IMR-90 (cell line): Measurements from ENCODE around the gene SSPN. TPM values are rescaled to one million over a fixed set of nuclear protein-coding genes. Genes with fewer than 3 reads are reported as not detected.

ENCODE experiments used
- ATAC-seq: fragments of 200-7000 bp; cut with Tn5 transposase; 2 replicates; pipeline ENCODE4 v1.9.1; 2020; ENCODE audit warnings: low read depth, mild to moderate bottlenecking, moderate library complexity
- BruUV-seq: library from RNA; stranded (reverse); fragments of 400-500 nt; replicated peaks from 2 replicates; lab custom pipeline; 2021; lab: Mats Ljungman, UMichigan
- CTCF ChIA-PET: fragments of 300-600 bp; formaldehyde crosslinking; extraction: SDS; loops from one replicate; lab custom pipeline; 2021; ENCODE audit warnings: antibody characterized with exemption; lab: Yijun Ruan, JAX
- POLR2A ChIA-PET: fragments of 300-600 bp; sonication (Branson Sonifier 250); formaldehyde crosslinking; loops from one replicate; lab custom pipeline; 2022; ENCODE audit warnings: antibody characterized with exemption; ENCODE audit not compliant: unreplicated experiment; lab: Charles Lee
- DNase-seq: peaks from one replicate; pipeline ENCODE4 v3.0.0; 2013
- H2AFZ ChIP-seq: replicated peaks from 2 replicates; pipeline ENCODE3; 2013; ENCODE audit warnings: low read length, mild to moderate bottlenecking; ENCODE audit not compliant: poor library complexity
- H2AK5ac ChIP-seq: 2 replicates; pipeline ENCODE4 v1.6.1; 2013; ENCODE audit warnings: low read depth, low read length, inconsistent platforms
- H2AK9ac ChIP-seq: replicated peaks from 2 replicates; pipeline ENCODE3; 2013; ENCODE audit warnings: mild to moderate bottlenecking, low read depth, low read length, moderate library complexity; ENCODE audit not compliant: poor library complexity
- H2BK120ac ChIP-seq: 2 replicates; pipeline ENCODE4 v1.6.1; 2013; ENCODE audit warnings: low read depth, low read length, inconsistent platforms
- H2BK15ac ChIP-seq: 3 replicates; pipeline ENCODE4 v1.6.1; 2013; ENCODE audit warnings: low read depth, low read length, inconsistent platforms
- H2BK20ac ChIP-seq: 2 replicates; pipeline ENCODE4 v1.6.1; 2013; ENCODE audit warnings: low read depth, mild to moderate bottlenecking, inconsistent platforms, low read length, moderate library complexity
- H2BK5ac ChIP-seq: 2 replicates; pipeline ENCODE4 v1.6.1; 2013; ENCODE audit warnings: mild to moderate bottlenecking, low read depth, low read length, inconsistent platforms; ENCODE audit not compliant: poor library complexity, severe bottlenecking
- H3K14ac ChIP-seq: replicated peaks from 2 replicates; pipeline ENCODE4 v1.6.1; 2013; ENCODE audit warnings: low read depth, low read length, inconsistent platforms
- H3K18ac ChIP-seq: 2 replicates; pipeline ENCODE4 v1.6.1; 2013; ENCODE audit warnings: low read depth, low read length, control low read depth
- H3K23ac ChIP-seq: 2 replicates; pipeline ENCODE4 v1.6.1; 2013; ENCODE audit warnings: low read depth, low read length, inconsistent platforms
- H3K27ac ChIP-seq: 2 replicates; pipeline ENCODE4 v1.5.1; 2013; ENCODE audit warnings: mild to moderate bottlenecking, control low read depth, low read length; ENCODE audit not compliant: insufficient read depth
- H3K27me3 ChIP-seq: 2 replicates; pipeline ENCODE4 v1.6.1; 2013; ENCODE audit warnings: low read length; ENCODE audit not compliant: control insufficient read depth, insufficient read depth
- H3K36me3 ChIP-seq: 2 replicates; pipeline ENCODE4 v1.6.1; 2013; ENCODE audit warnings: low read length, mixed read lengths; ENCODE audit not compliant: control insufficient read depth, insufficient read depth
- H3K4ac ChIP-seq: 2 replicates; pipeline ENCODE4 v1.6.1; 2013; ENCODE audit warnings: low read depth, low read length, inconsistent platforms
- H3K4me1 ChIP-seq: 2 replicates; pipeline ENCODE4 v1.6.1; 2013; ENCODE audit warnings: low read length, mixed read lengths; ENCODE audit not compliant: control insufficient read depth, insufficient read depth
- H3K4me2 ChIP-seq: 2 replicates; pipeline ENCODE4 v1.6.1; 2013; ENCODE audit warnings: low read depth, mild to moderate bottlenecking, control low read depth, low read length, moderate library complexity
- H3K4me3 ChIP-seq: 2 replicates; pipeline ENCODE4 v1.5.1; 2013; ENCODE audit warnings: low read depth, mild to moderate bottlenecking, control low read depth, low read length, moderate library complexity; ENCODE audit not compliant: insufficient read depth
- H3K56ac ChIP-seq: 2 replicates; pipeline ENCODE4 v1.6.1; 2013; ENCODE audit warnings: low read length, inconsistent platforms; ENCODE audit not compliant: insufficient read depth; ENCODE audit errors: extremely low read depth
- H3K79me1 ChIP-seq, 2 experiments: 2 replicates each; pipeline ENCODE4 v1.6.1; 2013; ENCODE audit warnings: low read length in 2 of 2, inconsistent platforms in 1 of 2, low read depth in 1 of 2
- H3K9ac ChIP-seq: 2 replicates; pipeline ENCODE4 v1.6.1; 2013; ENCODE audit warnings: low read depth, low read length, control low read depth
- H3K9me1 ChIP-seq: 2 replicates; pipeline ENCODE4 v1.6.1; 2013; ENCODE audit warnings: low read length, inconsistent platforms; ENCODE audit not compliant: insufficient read depth
- H3K9me3 ChIP-seq: 2 replicates; pipeline ENCODE4 v1.6.1; 2013; ENCODE audit warnings: low read length; ENCODE audit not compliant: control insufficient read depth, insufficient read depth
- H4K20me1 ChIP-seq: 2 replicates; pipeline ENCODE4 v1.6.1; 2013; ENCODE audit warnings: low read length, inconsistent platforms; ENCODE audit not compliant: insufficient read depth
- H4K5ac ChIP-seq: 2 replicates; pipeline ENCODE4 v1.6.1; 2013; ENCODE audit warnings: mild to moderate bottlenecking, low read depth, low read length, control low read depth
- H4K8ac ChIP-seq, 2 experiments: 2 replicates each; pipeline ENCODE4 v1.6.1; 2013; ENCODE audit warnings: low read depth in 2 of 2, low read length in 2 of 2, control low read depth in 1 of 2, inconsistent platforms in 1 of 2
- H4K91ac ChIP-seq: 2 replicates; pipeline ENCODE4 v1.6.1; 2013; ENCODE audit warnings: low read depth, low read length, inconsistent platforms; ENCODE audit not compliant: insufficient read depth
- BHLHE40 ChIP-seq: fragments of 150-350 bp; IDR thresholded peaks from 2 replicates; pipeline ENCODE4 v1.6.1; 2016; ENCODE audit warnings: mild to moderate bottlenecking, low read depth, low read length
- CEBPB ChIP-seq: IDR thresholded peaks from 2 replicates; pipeline ENCODE4 v1.6.1; 2012; ENCODE audit warnings: low read depth, low read length, improper control_type of control experiment
- CHD1 ChIP-seq: IDR thresholded peaks from 2 replicates; pipeline ENCODE4 v1.6.1; 2012; ENCODE audit warnings: low read depth, low read length, improper control_type of control experiment
- CTCF ChIP-seq: conservative IDR thresholded peaks from 2 replicates; pipeline ENCODE4 v1.5.1; 2012; ENCODE audit warnings: mild to moderate bottlenecking, low read depth, low read length, improper control_type of control experiment
- ELK1 ChIP-seq: fragments of 150-350 bp; IDR thresholded peaks from 2 replicates; pipeline ENCODE4 v1.6.1; 2016; ENCODE audit warnings: low read depth, mild to moderate bottlenecking, low read length, moderate library complexity, borderline replicate concordance
- FOS ChIP-seq: fragments of 150-350 bp; IDR thresholded peaks from 2 replicates; pipeline ENCODE4 v1.6.1; 2016; ENCODE audit warnings: low read depth, low read length
- MAFK ChIP-seq: IDR thresholded peaks from 2 replicates; pipeline ENCODE4 v1.6.1; 2012; ENCODE audit warnings: low read depth, low read length, improper control_type of control experiment
- MAZ ChIP-seq: IDR thresholded peaks from 2 replicates; pipeline ENCODE4 v1.6.1; 2012; ENCODE audit warnings: low read depth, mild to moderate bottlenecking, low read length, improper control_type of control experiment, moderate library complexity, borderline replicate concordance
- MXI1 ChIP-seq: IDR thresholded peaks from 2 replicates; pipeline ENCODE4 v1.6.1; 2012; ENCODE audit warnings: low read depth, mild to moderate bottlenecking, low read length, moderate library complexity, borderline replicate concordance
- NFE2L2 ChIP-seq: fragments of 150-350 bp; IDR thresholded peaks from 2 replicates; pipeline ENCODE4 v1.6.1; 2016; ENCODE audit warnings: low read depth, mild to moderate bottlenecking, low read length
- POLR2A ChIP-seq: IDR thresholded peaks from 2 replicates; pipeline ENCODE4 v1.6.1; 2012; ENCODE audit warnings: mild to moderate bottlenecking, low read depth, low read length
- RAD21 ChIP-seq: IDR thresholded peaks from 2 replicates; pipeline ENCODE4 v1.6.1; 2012; ENCODE audit warnings: low read length, improper control_type of control experiment
- RCOR1 ChIP-seq: IDR thresholded peaks from 2 replicates; pipeline ENCODE4 v1.6.1; 2012; ENCODE audit warnings: mild to moderate bottlenecking, low read length, improper control_type of control experiment; ENCODE audit not compliant: insufficient replicate concordance
- RFX5 ChIP-seq: IDR thresholded peaks from 2 replicates; pipeline ENCODE4 v1.8.0; 2012; ENCODE audit warnings: low read depth, mild to moderate bottlenecking, low read length, moderate library complexity
- SMC3 ChIP-seq: fragments of 150-350 bp; IDR thresholded peaks from 2 replicates; pipeline ENCODE4 v1.6.1; 2016; ENCODE audit warnings: low read depth, mild to moderate bottlenecking, antibody characterized with exemption, low read length, moderate library complexity
- USF2 ChIP-seq: fragments of 150-350 bp; IDR thresholded peaks from 2 replicates; pipeline ENCODE4 v1.6.1; 2017; ENCODE audit warnings: mild to moderate bottlenecking, antibody characterized with exemption, low read length, low read depth
- WGBS, 2 experiments: methylation state at CpG; one replicate each; pipeline versions ENCODE4 v1.1.5 to v1.1.7; 2013; ENCODE audit warnings: missing lambda C conversion rate in 2 of 2; ENCODE audit not compliant: insufficient read length in 1 of 2; ENCODE audit errors: extremely low coverage in 2 of 2; 5-methylcytosine and 5-hydroxymethylcytosine counted together
- dilution Hi-C: fragments of 300-500 bp; cut with HindIII; formaldehyde crosslinking; loops from one replicate; pipeline ENCODE4 v1.14.3; 2018; ENCODE audit warnings: low sequenced_read_pairs; ENCODE audit not compliant: unreplicated experiment
- in situ Hi-C: fragments of 300-500 bp; cut with MboI; formaldehyde crosslinking; loops from 3 replicates; pipeline ENCODE4 v1.14.3; 2019; ENCODE audit warnings: low sequenced_read_pairs, inconsistent platforms, mixed read lengths
- intact Hi-C: fragments of 100-400 bp; cut with micrococcal nuclease; formaldehyde crosslinking; loops from 2 replicates; pipeline ENCODE4 v1.10.0; 2022
- polyA plus RNA-seq, 3 experiments: library from polyadenylated mRNA; depleted of rRNA; stranded (reverse); fragments of >200 nt; gene quantifications; 2 replicates each; pipeline ENCODE4 v1.2.3, GENCODE V29; 2012; ENCODE audit warnings: low replicate concordance in 1 of 3
- total RNA-seq: library from RNA; depleted of rRNA; stranded (reverse); fragments of >200 nt; gene quantifications from 2 replicates; pipeline ENCODE4 v1.2.3, GENCODE V29; 2012

The SSPN gene
- total and polyA plus RNA-seq, 2 of the 4 experiments (the other 2 are of a cell fraction): 3.5 to 5.6 TPM

GRCh38 chr12:26179826-26180225, 15.5 kb upstream of the SSPN start:
- H4K91ac ChIP-seq: no peak overlapping the region
- no peaks in the 10 kb centered on the region; the same call in 1 of the 2 replicates for H4K20me1 ChIP-seq
- no peaks in the 10 kb centered on the region for H3K9me3 ChIP-seq
- POLR2A ChIA-PET: no interaction called here
- H3K9me1 ChIP-seq: peaks cover 8% of the 10 kb centered on the region; the same call in 1 of the 2 replicates
- H3K23ac ChIP-seq: no peak overlapping the region
- no peak for TF ChIP-seq BHLHE40
- no peak for TF ChIP-seq RFX5
- TF ChIP-seq MXI1: no peak
- TF ChIP-seq ELK1: no peak
- no peak for TF ChIP-seq RCOR1
- no peak for TF ChIP-seq SMC3
- no peak for TF ChIP-seq RAD21
- no peak for TF ChIP-seq POLR2A
- TF ChIP-seq USF2: no peak
- TF ChIP-seq MAFK: no peak
- no peak for TF ChIP-seq MAZ
- no peak for TF ChIP-seq FOS
- TF ChIP-seq CEBPB: no peak
- TF ChIP-seq NFE2L2: no peak
- TF ChIP-seq CTCF: no peak
- no peak for TF ChIP-seq CHD1
- H3K14ac ChIP-seq: no peak overlapping the region
- dilution Hi-C loops: no loop called here
- no peak overlapping the region for H3K4me2 ChIP-seq
- H2BK15ac ChIP-seq: no peak overlapping the region
- H2BK20ac ChIP-seq: no peak overlapping the region
- no peaks in the 10 kb centered on the region for H3K36me3 ChIP-seq
- CTCF ChIA-PET: no interaction called here
- H2AFZ ChIP-seq: no peak overlapping the region
- no peak overlapping the region for H2AK5ac ChIP-seq
- no peak overlapping the region for H2BK120ac ChIP-seq
- H3K4me1 ChIP-seq: no peaks in the 10 kb centered on the region
- no peak overlapping the region for H3K18ac ChIP-seq
- in situ Hi-C loops: no loop called here
- WGBS, 2 experiments: no CpG with 5 or more reads among the region's 4 CpGs
- no peak overlapping the region for H2AK9ac ChIP-seq
- H4K8ac ChIP-seq: no peak overlapping the region
- H3K4ac ChIP-seq: no peak overlapping the region
- H3K4me3 ChIP-seq: no peak overlapping the region
- no peak for DNase-seq
- H2BK5ac ChIP-seq: no peak overlapping the region
- no peaks in the 10 kb centered on the region for H3K79me1 ChIP-seq
- no peak overlapping the region for H3K27ac ChIP-seq
- H3K9ac ChIP-seq: no peak overlapping the region
- H4K5ac ChIP-seq: no peak overlapping the region
- H3K56ac ChIP-seq: no peak overlapping the region
- intact Hi-C loops: loop anchor here (5.0 kb wide), 1 partner anchor 38 kb away; no protein-coding TSS in a partner anchor
- BruUV-seq: no TSS peak
- H3K27me3 ChIP-seq: peaks cover 31% of the 10 kb centered on the region
- ATAC-seq: no peak
